Umbilical cord (tissue), 2 donors: ENCODE measurements around the gene RIMS4. TPM values are rescaled to one million over a fixed set of nuclear protein-coding genes. Genes with fewer than 3 reads are reported as not detected.
"Not testable (repeated sequence)": the region's sequence is repeated elsewhere in the genome, so short reads cannot be mapped to it uniquely, and the experiment has no call there.

Experiments used
- DNase-seq: peaks from one replicate; pipeline ENCODE4 v3.0.0-alpha.2; 2015; ENCODE audit warnings: low spot score
- total RNA-seq: library from RNA; depleted of rRNA; stranded (reverse); fragments of >200 nt; gene quantifications from one replicate; pipeline ENCODE4 v1.2.3, GENCODE V29; 2014; ENCODE audit warnings: low replicate concordance; ENCODE audit not compliant: insufficient read depth

The RIMS4 gene
- total RNA-seq, 1 donor from 2014 or later: 2.9 TPM

DNA sequence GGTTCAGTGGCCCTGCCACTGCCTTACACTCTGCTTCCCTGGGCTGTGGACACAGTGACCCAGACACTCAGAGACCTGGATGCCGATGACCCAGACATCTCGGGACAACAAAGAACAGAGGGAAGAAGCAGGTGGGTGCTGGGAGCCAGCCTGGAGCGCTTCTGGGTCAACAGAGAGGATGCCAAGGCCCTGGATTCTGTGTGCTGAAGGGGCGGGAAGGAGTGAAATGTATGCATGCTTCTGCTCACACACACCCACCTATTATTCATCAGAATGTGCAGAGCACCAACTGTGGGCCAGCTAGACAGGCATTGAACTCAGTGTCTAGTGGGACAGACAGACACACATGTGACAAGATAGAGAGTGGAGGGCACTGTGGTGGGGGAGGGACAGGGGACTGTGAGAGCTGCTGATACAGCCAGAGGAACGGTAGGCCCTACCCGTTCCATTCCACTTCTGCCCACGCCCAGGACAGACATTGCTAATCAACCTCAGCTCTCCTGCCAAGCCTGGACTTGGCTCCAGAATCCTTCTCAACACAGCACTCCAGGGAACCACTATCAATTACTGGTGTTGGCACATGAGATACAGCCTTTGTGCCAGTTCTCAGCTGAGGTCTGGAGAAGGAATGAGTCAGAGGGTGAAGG lies 44.5 kb downstream of the RIMS4 start:
- DNase-seq: no peak

DNA sequence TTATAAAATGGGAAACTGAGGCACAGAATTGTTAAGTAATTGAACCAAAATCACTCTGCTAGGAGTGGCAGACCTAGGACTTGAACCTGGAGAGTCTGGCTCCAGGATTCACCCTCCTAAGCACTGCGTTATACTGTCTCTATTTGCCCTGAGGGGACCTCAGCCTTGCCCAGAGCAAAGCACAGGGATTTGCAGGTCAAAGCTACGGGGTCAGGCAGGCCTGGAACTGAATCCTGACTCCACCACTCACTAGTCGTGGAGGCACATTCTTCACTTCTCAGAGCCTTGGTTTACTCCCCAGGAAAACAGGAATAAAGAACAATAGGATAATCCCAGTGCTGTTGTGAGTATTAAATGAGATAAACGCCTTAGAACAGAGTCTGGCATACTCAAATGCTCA lies 45.3 kb downstream of the RIMS4 start:
- no peak for DNase-seq

DNA sequence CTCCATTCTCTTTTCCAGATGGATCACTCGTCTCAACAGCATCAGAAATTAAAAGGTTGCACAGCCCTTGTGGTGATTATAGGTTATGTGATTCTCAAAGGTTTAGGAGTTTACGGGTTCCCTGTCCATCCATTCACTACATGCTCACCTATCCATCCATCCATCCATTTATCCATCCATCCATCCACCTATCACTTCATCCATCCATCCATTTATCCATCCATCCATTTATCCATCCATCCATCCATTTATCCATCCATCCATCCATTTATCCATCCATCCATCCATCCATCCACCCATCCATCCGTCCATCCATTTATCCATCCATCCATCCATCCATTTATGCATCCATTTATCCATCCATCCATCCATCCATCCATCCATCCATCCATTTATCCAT lies 46.5 kb downstream of the RIMS4 start:
- not testable (repeated sequence) for DNase-seq

DNA sequence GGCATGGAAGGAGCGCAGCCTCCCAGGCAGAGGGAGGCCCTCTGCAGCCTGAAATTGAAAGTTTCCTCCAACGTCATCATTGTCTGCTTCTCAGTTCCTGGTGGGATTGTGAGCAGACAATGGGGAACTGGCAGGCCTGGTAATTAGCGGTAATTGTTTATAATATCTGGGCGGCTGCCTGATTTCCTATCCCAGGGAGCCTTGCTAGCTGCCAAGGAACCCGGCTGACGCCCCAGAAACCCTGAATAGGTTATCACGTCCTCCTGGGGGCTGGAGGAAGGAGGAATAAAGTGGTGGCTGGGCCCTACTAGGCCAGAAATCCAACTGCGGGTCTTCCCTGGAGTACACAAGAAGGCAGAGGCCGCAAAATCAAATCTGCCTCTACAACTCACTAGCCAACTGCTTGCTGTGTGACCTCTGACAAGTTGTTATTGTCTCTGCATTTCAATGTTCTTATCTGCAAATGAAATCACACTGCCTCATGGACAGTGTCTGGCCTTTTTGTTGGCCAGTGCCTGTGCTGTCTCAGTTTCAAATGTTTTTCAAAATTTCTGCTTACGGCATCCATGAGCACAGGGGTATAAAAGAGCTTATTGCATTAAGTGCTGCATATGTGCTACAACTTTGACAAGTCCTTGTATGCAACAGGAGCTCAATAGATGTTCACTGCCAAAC lies 47.7 kb downstream of the RIMS4 start:
- no peak for DNase-seq

DNA sequence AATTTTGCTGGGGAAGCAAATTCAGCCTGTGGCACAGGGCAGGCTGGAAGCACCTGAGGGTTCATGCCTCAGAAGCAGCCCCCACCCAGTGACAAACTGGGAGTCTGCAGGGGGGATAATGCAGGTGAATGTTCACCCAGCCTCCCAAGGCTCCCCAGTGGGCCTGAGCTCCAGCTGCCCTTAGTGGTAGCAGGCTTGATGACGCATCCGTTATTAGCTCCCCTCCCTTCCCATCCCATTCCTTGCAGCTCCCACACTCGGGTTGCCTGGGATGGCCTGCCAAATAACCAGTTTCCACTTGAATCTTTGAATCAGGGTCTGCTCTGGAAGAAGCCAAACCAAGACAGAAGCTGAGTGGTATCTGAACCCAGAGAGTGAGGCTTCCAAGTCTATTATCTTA lies 48.9 kb downstream of the RIMS4 start:
- DNase-seq: no peak

DNA sequence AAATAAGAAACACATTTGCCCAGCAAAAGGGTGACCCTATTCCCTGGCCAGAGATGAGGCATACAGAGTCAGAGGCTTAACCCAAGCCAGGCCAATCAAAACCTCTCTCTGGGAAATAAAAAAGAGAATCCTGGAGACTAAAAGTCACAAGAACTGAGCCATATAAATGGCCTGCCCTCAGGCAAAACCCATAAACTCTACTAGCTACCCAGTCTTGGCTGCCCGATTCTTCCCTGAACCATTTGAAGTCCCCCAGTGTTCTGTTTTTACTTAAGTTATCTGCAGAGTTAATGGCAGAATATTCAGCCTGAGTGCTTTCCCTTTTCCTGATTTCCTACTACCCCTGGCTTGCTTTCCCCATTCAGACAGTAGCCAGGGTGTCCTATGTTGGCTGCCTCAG lies 50.8 kb downstream of the RIMS4 start:
- DNase-seq: no peak

DNA sequence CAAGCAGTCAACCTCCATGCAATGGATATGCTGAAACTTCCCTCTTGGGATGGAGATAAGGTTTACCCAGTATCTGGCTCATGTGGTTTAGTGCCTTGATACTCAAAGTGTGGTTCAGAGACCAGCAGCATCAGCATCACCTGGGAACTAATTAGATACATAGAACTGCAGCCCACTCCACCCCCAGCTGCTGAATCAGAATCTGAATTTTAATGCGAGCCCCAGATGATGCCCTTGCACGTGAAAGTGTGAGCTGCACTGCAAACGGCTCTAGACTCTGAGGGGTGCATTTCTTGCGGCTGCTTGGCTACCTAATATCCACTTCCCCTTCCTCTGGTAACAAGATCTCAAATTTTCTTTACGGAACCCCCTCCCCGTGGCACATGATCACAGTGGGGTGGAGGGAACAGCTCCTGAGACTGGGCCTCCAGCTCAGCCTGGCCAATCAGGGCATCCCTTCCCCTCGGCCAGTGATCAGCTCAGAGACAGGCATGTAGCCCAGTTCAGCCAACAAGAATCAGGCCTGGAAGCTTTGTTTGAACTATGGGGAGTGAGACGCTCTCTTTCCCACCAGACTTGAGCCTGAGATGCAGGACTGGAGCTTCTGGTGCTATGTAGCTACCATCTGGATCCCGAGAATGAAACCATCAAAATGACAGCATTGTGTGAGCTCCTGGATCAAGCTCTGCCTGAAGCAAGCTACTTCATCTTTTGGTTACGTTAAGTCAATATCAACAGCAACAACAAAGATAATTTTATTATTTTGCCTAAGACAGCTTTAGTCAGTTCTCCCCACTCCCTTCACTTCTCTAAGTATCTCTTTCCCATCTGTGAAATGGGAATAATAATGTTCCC lies 51.9 kb downstream of the RIMS4 start:
- no peak for DNase-seq

DNA sequence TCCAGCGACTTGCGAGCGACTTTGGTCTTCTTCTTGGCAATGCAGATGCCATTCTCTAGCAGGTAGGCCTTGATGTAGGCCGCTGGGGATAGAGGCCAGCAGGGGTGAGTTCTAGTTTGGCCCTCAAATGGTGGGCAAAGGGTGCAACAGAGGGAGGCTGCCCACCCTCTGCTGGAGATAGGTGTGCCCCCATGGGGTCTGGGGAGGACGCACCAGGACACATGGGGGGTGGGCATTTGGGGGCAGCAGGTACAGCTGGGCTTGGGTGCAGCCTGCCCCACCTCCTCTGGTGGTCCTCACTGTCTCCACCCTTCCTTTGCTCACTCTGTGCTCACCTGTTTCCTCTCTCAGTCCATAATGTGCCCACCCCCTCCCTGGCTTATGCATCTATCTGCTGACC lies 53.4 kb downstream of the RIMS4 start:
- DNase-seq: no peak

DNA sequence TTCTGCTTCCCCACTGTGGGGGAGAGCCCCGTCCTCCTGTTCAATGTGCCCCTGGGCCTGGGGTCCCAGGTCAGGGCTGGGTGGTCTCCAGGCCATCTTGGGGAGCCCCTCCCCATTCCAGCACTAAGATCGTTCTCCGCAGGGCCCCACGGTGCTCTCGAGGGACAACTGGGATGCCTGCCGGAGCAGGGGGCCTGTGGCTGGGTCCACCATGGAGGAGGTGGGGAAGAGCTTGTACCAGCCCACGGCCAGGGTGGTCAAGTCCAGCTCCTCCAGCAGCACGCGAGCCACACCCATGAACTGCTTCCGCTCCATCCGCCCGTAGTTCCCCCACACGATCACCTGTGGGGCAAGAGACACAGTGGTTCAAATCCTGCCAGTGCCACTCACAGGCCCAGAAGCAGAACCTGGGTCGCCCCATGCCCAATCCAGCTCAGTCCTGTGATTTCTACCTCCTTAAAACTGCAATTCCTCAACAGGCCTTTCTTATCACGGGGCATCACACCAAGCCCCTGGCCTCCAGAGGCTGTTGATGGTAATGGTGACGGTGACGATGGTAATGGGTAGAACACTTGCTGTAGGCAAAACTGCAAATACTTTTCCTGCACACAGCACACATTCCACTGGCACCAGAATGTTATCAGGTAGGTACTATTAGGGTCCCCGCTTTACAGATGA lies 54.2 kb downstream of the RIMS4 start:
- no peak for DNase-seq

DNA sequence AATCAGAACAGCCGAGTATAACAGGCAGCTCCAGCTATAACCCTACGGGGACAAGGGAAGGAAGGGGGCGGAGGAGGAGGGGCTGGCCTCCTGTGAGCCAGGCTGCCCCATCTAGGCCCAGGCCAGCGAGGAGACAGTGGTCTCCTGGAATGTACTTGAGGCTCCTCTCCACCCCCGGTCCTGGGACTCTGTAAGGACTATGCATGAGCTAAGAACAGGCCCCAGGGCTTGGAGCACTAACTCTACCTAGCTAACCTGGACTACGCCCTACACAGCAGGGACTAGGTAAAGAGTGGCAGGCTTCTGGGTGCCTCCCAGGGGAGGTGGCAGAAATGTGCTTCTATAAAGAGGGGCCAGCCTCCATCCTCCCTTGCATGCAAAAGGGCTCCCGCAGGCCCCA lies 55.8 kb downstream of the RIMS4 start:
- DNase-seq: no peak

DNA sequence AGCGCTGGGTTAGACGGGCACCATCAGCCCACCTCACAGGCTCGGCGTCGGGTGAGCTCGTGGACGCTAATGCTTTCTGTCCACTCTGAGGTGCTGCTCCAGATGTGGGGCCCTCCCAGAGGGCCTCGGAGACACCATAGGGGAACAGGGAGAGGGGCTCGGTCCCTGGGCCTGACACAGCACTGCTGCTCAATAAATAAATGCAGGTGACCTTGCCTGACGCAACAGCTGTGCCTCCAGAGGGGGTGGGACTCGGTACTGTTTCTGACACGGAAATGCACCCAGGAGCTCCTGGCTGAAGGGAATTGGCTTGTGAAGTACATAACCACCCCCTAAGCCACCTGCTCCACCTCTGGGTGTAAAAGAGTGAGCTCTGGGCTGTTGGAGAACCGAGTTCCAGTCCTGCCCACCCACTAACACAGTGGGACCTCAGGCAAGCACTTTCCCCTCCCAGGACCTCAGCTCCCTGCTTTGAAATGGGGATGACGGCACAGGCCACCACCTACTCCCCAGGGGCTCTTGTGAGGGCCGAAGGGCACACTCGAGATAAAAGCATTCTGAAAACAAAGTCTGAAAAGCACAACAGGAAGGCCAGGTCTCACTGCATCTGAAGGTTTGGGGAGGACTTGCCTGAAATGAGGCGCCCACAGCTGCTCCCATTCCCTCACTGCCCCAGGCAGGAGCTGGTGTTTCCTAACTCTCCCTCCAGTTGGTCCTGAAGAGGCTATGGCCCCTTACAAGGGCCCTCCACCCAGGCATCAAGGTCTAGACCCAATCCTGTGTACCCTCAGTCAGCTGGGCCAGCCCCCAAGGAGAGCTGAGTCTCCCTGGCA lies 58.0 kb downstream of the RIMS4 start:
- no peak for DNase-seq

DNA sequence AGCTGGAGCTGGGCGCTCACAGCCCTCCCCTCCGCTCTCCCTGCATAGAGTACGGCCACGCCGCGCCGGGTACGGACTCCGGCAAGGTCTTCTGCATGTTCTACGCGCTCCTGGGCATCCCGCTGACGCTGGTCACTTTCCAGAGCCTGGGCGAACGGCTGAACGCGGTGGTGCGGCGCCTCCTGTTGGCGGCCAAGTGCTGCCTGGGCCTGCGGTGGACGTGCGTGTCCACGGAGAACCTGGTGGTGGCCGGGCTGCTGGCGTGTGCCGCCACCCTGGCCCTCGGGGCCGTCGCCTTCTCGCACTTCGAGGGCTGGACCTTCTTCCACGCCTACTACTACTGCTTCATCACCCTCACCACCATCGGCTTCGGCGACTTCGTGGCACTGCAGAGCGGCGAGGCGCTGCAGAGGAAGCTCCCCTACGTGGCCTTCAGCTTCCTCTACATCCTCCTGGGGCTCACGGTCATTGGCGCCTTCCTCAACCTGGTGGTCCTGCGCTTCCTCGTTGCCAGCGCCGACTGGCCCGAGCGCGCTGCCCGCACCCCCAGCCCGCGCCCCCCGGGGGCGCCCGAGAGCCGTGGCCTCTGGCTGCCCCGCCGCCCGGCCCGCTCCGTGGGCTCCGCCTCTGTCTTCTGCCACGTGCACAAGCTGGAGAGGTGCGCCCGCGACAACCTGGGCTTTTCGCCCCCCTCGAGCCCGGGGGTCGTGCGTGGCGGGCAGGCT lies 60.1 kb downstream of the RIMS4 start:
- no peak for DNase-seq

DNA sequence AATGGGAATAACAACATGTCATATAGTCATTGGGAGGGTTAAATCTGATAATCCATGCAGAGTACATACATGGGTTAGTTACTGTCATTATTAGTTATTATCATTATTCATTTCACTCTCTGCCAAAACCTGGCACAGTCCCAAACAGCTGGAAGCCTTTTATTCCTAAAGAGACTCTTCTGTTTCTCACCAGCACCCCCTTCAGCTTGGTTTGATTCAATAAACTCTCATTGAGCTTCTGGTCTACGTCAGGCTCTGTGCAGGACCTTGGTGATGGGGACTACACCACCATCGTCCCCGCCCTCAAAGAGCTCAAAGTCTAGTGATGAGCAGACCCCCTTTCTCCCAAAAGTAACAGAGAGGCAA lies 62.4 kb downstream of the RIMS4 start:
- DNase-seq: no peak

DNA sequence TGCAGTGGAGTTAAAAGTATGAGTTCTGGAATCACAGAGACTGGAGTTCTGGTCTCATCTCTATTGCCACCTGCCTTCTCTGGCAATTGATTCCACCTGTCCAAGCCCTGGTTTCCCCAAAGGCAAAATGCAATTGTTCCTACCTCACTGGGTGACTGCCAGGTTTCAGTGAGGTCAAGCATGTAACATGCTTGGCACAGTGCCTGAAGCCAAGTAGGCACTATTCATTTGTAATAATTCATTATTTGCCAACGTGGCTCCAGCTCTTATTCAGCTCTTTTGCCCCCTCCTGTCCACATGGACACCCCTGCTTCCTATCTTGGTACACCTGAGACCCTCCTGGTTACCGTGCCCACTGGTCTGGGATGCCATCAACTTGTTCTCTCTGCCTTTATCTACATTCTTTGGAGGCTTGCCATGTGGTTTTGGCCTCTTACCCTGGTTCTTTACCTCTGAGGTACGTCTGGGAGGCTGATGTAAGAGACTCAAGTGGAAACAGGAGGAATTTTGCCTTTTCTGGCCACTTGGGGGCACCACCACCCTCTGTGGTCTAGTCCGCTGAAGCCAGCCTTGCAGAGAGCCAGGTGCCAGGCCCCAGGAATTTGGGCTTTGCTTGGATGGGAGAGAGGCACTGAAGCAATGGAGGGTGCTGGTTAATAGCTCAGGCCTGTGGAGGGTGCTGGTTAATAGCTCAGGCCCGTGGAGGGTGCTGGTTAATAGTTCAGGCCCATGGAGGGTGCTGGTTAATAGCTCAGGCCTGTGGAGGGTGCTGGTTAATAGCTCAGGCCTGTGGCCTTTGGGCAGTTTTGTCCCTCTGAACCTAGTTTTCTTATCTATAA lies 63.0 kb downstream of the RIMS4 start:
- DNase-seq: peak; percentile 71

DNA sequence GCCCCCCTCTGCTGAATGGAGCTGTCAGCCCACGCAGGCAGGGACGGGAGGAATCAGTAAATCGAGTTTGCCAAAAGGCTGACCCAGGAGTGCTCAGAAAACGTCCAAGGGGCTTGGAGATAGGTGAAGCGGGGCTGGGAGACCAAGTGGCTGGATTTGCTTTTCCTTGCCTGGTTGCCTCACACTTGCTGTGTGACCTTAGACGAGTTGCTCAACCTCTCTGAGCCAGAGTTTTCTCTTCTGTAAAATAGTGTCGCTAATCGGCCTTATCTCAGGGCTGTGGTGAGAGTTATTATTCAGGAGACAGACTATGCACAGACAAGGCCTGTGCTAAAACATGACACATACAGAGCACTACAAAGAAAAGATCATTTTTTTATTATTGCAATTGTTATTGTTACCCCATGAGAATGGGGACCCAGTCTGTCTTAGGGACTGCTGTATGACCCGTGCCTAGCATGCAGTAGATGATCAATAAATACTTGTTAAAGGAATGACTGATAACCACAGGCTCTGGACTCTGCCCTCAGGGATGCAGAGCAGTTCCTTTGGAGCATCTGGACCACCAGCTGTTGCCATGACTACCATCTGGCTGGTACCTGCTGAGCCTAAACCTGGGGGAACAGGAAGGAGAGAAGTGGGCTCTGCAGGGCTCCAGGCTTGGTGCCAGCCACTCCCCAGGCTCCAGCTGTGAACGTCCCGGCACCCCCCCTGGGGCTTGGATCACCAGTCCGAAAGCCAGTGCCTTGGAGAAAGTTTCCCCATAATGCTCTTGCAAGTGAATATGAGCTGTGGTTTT lies 63.8 kb downstream of the RIMS4 start:
- DNase-seq: no peak

DNA sequence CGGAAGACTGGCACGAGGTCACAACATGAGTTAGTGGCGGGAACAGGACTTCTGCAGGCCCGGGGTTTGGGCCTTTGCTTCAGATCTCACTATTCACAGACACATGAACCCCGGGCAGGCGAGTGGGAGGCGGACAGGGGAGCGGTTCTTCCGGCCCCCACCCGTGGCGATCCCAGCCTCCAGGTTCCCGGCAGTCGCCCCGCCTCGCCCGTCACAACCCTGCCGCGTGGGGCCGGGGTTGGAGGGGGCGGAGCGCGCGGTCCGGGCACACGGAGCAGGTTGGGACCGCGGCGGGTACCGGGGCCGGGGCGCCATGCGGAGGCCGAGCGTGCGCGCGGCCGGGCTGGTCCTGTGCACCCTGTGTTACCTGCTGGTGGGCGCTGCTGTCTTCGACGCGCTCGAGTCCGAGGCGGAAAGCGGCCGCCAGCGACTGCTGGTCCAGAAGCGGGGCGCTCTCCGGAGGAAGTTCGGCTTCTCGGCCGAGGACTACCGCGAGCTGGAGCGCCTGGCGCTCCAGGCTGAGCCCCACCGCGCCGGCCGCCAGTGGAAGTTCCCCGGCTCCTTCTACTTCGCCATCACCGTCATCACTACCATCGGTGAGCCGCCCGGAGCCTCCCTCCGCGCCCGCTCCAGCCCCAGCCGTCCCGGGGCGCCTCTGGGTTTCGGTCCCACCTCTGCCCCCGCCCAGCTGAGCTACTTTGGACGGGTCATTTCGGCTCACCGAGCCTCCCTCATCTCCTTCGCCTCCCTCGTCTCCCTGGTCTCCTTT lies 64.6 kb downstream of the RIMS4 start, which contains the start of gene KCNK15:
TSS of gene KCNK15 (plus strand) at position 268 of the 769 bp plus-strand sequence. CDS start at position 314, 46 bp downstream.
- DNase-seq: no peak

DNA sequence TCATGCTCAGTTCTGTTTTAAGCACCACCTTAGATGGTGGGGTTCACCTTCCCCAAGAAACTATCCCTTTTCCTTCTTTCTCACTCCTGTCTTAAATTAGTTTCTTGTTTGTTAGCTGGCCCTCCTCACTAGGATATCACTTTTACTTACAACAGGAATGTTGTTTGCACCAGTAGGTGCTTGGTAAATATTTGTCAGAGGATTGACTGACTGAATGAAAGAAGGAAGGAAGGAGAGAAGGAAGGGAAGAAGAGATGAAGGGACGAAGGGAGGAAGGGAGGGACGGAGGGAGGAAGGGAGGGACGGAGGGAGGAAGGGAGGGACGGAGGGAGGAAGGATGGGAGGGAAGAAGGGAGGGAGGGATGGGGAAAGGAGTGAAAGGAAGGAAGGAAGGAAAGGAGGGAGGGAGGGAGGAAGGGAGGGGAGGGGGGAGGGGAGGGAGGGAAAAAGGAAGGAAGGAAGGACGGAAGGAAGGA lies 65.2 kb downstream of the RIMS4 start:
- no peak for DNase-seq
